ENCODE results near the gene ARHGAP12.
A peak's percentile ranks its signal among the peaks of the same experiment; 100 is the strongest.
"Not testable (repeated sequence)": the region's sequence is repeated elsewhere in the genome, so short reads cannot be mapped to it uniquely, and the experiment has no call there.

The ARHGAP12 gene

GRCh38 chr10:31820778-31821369 lies 107.8 kb downstream of the ARHGAP12 start:
- no peak for DNase-seq

GRCh38 chr10:31820096-31820495 lies 108.5 kb downstream of the ARHGAP12 start:
- no peak for DNase-seq

GRCh38 chr10:31819391-31819820 lies 109.2 kb downstream of the ARHGAP12 start:
- DNase-seq: peak in 3 of 14 donors; percentile 2 to 5 (median 2)

GRCh38 chr10:31816318-31816717 lies 112.3 kb downstream of the ARHGAP12 start:
- no peak for DNase-seq

- peak in 11 of 14 donors; percentile 2 to 56 (median 23) for DNase-seq
These were observed 120.1 kb downstream of the ARHGAP12 start for GRCh38 chr10:31808258-31809218.

- DNase-seq: no peak
These were observed 124.2 kb downstream of the ARHGAP12 start for GRCh38 chr10:31804352-31804810.

- peak in 2 of 14 donors; percentile 6 to 9 for DNase-seq
These were observed 124.9 kb downstream of the ARHGAP12 start for GRCh38 chr10:31803606-31804351.

GRCh38 chr10:31799181-31799580 lies 129.4 kb downstream of the ARHGAP12 start:
- no peak for DNase-seq

GRCh38 chr10:31792745-31793144 lies 135.9 kb downstream of the ARHGAP12 start:
- DNase-seq: no peak

GRCh38 chr10:31789555-31789954 lies 139.1 kb downstream of the ARHGAP12 start:
- DNase-seq: no peak

- no peak for DNase-seq
These were observed 145.9 kb downstream of the ARHGAP12 start for GRCh38 chr10:31782701-31783100.

- DNase-seq: no peak
These were observed 147.9 kb downstream of the ARHGAP12 start for GRCh38 chr10:31780717-31781116.

- DNase-seq: no peak
These were observed 150.0 kb downstream of the ARHGAP12 start for GRCh38 chr10:31778627-31779026.

GRCh38 chr10:31776159-31776558 lies 152.5 kb downstream of the ARHGAP12 start:
- no peak for DNase-seq

- DNase-seq: no peak
These were observed 153.5 kb downstream of the ARHGAP12 start for GRCh38 chr10:31774928-31775650.

GRCh38 chr10:31774299-31774900 lies 154.2 kb downstream of the ARHGAP12 start:
- no peak for DNase-seq

GRCh38 chr10:31773749-31774298 lies 154.8 kb downstream of the ARHGAP12 start:
- DNase-seq: no peak

- no peak for DNase-seq
These were observed 157.2 kb downstream of the ARHGAP12 start for GRCh38 chr10:31771331-31771831.

- peak in 1 of 14 donors; percentile 26 for DNase-seq
These were observed 158.2 kb downstream of the ARHGAP12 start for GRCh38 chr10:31770307-31770902.

GRCh38 chr10:31769564-31769963 lies 159.1 kb downstream of the ARHGAP12 start:
- DNase-seq: no peak

GRCh38 chr10:31768935-31769334 lies 159.7 kb downstream of the ARHGAP12 start:
- not testable (repeated sequence) for DNase-seq
